Coronary artery (tissue), 2 donors: Measurements from ENCODE around the gene ENTPD6.

Source experiments
- DNase-seq: peaks from one replicate; pipeline ENCODE4 v3.0.0-alpha.2; 2017; ENCODE audit warnings: low spot score
- H3K27ac ChIP-seq, 2 donors: fragments of 200-600 bp; sonication (generic); one replicate each; pipeline ENCODE4 v1.5.1; 2016 to 2019
- H3K4me3 ChIP-seq: fragments of 200-600 bp; sonication (generic); 2 replicates; pipeline ENCODE4 v1.5.1; 2016; ENCODE audit warnings: mild to moderate bottlenecking, moderate library complexity
- TF ChIP-seq, protein P1 (sequence below): fragments of 200-600 bp; sonication (generic); IDR thresholded peaks from one replicate; pipeline ENCODE4 v1.5.1; 2019; ENCODE audit warnings: antibody characterized with exemption

Gene ENTPD6

DNA sequence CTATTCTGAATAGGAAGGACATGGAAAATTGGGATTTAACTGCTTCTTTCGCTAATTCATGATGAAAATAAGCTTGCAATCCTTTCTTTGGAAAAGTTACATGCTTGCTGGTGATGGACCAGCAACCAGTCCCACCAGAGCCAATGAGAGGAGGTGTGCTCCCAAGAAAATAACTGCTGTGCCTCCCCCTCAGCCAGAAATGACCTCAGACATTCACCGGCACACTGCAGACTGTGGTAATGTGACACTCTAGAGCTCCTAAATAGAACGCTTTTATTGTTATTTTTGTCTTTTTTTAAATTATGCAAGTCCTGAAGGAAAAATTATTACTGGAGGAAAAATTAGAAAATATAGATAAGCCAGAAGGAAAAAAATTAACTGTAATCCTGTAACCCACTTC lies 55.0 kb downstream of the ENTPD6 start:
- Histone ChIP-seq H3K4me3 (peak overlapping the region; percentile 92), H3K27ac (peak overlapping the region; percentile 78 to 99)
- DNase-seq: no peak
- TF ChIP-seq, protein P1, sequence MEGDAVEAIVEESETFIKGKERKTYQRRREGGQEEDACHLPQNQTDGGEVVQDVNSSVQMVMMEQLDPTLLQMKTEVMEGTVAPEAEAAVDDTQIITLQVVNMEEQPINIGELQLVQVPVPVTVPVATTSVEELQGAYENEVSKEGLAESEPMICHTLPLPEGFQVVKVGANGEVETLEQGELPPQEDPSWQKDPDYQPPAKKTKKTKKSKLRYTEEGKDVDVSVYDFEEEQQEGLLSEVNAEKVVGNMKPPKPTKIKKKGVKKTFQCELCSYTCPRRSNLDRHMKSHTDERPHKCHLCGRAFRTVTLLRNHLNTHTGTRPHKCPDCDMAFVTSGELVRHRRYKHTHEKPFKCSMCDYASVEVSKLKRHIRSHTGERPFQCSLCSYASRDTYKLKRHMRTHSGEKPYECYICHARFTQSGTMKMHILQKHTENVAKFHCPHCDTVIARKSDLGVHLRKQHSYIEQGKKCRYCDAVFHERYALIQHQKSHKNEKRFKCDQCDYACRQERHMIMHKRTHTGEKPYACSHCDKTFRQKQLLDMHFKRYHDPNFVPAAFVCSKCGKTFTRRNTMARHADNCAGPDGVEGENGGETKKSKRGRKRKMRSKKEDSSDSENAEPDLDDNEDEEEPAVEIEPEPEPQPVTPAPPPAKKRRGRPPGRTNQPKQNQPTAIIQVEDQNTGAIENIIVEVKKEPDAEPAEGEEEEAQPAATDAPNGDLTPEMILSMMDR: no peak

DNA sequence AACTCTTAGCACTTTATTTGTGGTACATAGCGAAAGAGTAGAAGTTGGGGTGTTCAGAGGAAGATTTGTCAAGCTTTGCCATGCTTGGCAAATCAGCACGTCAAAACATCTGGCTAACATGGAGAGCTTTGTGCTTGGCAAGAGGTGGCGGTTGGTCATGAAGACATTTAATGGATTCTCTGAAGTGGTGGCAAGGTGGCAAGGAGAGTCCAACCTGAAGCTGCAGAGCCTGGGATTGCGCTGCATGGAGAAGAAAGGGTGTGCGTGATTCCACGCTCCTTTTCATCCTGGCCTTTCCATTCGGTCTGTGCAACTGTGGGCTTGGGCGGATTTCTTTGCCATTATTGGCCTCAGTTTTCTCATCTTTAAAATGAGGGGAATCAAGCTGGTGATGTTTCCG lies 55.5 kb downstream of the ENTPD6 start:
- H3K27ac ChIP-seq: peak overlapping the region in 1 of 2 donors; percentile 18
- DNase-seq: no peak
- TF ChIP-seq, protein P1: no peak
- peak overlapping the region; percentile 92 for H3K4me3 ChIP-seq

DNA sequence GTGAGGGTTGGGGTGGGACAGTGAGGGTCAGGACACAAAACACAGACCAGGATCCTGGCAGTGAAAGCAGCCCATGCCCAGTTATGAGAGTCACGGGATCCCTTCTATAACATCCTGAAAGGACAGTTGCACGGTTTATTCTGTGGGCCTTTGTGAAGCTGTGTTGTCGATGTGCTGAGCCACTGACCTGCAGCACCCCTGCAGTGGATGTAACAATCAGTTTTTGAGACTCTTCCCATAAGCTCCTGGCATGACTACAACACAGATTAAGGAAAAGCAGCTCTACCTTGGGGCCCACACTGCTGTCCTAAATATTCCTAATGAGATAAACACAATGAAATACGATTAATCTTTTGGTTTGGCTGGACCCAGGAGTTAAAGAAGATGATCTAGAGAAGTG lies 56.0 kb downstream of the ENTPD6 start:
- DNase-seq: no peak
- Histone ChIP-seq H3K27ac (peak overlapping the region in 1 of 2 donors; percentile 24), H3K4me3 (peak overlapping the region; percentile 30)
- TF ChIP-seq, protein P1: no peak

DNA sequence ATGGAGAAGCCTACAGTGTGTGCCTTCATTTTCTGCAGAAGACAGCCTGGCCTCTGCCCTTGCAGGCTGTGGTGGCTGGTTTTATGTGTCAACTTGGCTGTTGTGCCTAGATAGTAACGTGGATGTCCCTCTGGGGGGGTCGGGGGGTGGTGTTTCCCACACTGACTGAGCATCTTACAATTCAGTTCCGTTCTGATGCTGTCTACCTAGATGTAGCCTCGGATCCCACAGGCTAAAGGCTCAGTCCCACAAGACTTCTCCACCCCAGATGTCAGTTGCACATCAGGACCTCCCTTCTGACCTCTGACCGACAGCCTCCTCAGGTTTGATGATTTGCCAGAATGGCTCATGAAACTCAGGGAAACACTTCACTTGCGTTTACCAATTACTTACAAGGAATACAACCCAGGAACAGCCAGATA lies 56.7 kb downstream of the ENTPD6 start:
- TF ChIP-seq, protein P1: no peak
- DNase-seq: no peak

DNA sequence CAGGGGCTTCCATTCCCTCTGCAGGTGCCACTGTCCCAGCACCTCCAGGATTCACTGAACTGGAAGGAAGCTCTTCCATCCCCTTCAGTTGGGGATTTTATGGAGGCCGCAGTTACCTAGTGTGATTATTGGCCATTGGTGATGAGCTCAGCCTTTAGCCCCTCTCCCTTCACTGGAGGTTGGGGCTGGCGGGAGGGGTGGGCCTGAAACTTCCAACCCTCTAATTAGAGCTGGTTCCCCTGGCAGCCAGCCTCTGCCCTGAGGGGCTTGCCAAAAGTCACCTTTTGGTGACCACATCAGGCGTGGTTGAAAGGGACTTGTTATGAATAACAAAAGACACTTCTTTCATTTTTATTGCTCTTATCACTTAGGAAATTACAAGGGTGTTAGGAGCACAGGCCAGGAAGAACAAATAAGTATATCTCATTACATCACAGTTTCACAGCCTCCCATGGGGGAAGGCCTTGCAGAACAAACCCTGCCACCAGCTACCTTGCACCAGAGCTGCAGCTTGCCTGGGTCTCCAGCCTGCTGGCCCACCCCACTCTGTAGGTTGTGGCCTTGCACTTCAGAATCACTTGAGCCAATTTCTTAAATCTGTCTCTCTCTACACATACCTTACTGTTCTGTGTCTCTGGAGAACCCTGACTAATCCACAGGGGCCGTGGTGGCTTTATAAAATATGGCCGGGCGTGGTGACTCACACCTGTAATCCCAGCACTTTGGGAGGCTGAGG lies 57.3 kb downstream of the ENTPD6 start:
- TF ChIP-seq, protein P1: no peak
- peak overlapping the region in 1 of 2 donors; percentile 29 for H3K27ac ChIP-seq
- DNase-seq: no peak
- no peak overlapping the region for H3K4me3 ChIP-seq

More for the DNA sequence above, 56.7 kb downstream of the ENTPD6 start:
- peak overlapping the region in 1 of 2 donors; percentile 29 for H3K27ac ChIP-seq
- H3K4me3 ChIP-seq: no peak overlapping the region

DNA sequence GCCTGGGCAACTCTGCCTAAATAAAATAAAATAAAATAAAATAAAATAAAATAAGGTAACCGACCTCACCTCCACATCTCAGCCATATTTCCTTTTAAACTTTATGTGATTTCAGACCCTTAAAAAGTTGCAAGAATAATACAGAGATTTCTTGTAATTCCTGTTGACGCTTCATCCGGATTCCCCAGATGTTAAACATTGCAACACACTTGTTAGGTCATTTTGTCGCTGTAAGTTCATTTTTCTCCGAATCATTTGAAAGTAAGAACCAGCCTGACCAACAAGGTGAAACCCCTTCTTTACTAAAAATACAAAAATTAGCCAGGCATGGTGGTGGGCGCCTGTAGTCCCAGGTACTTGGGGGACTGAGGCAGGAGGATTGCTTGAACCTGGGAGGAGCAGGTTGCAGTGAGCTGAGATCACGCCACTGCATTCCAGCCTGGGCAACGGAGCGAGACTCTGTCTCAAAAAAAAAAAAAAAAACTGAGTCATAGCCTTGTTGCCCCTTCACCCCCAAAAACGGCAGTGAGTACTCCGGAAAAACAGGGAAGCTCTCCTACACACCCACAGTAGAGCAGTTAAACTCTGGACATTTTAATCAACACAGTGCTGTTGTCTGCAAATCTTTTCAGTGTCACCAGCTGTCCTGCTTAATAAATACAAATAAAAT lies 58.2 kb downstream of the ENTPD6 start:
- H3K27ac ChIP-seq: no peak overlapping the region
- H3K4me3 ChIP-seq: no peak overlapping the region
- TF ChIP-seq, protein P1: no peak
- DNase-seq: no peak

DNA sequence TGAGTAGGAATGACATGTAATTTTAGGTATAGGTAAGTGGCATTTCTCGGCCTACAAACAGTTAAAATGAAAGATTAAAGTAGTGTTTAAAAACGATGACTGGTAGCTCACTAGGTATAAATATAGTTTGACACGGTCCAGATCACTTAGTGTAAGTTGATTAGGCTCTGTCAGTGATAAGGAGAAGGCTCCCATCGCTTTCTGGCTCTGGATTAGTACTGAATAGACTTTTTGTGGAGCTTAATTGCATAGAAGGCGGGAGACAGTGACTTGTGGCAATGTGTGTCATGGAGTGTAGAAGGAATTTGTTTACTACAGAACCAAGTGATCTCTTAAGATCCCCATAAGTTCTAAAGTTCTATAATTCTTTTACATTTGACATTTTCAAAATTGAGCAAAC lies 59.1 kb downstream of the ENTPD6 start:
- Histone ChIP-seq H3K4me3 (no peak overlapping the region), H3K27ac (peak overlapping the region; percentile 51 to 69)
- TF ChIP-seq, protein P1: no peak
- no peak for DNase-seq
